ENCODE results near the gene LILRA2. TPM values are rescaled to one million over a fixed set of nuclear protein-coding genes. Genes with fewer than 3 reads are reported as not detected.
A peak's percentile ranks its signal among the peaks of the same experiment; 100 is the strongest.

Gene LILRA2
- total RNA-seq, 2 experiments from 2014 or later, result not detected

DNA sequence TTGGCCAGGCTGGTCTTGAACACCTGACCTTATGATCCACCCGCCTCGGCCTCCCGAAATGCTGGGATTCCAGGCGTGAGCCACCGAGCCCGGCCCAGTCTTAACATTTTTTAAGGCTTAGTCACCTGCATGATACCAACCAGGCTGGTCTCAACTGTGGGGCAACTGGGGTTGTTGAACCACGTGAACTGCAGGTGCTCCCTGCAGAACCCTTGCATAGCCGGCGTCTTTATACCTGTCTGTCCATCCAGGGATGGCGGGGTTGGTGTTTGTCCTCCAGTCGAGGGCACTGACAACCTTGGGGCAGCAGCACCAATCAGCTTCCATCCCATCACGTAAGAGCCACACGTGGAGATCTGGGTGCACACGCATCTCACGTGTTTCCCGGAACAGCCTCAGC, 24.8 kb upstream of the LILRA2 start:
- CTCF ChIA-PET, result no interaction called here
- peaks cover 14% of the 10 kb centered on the region for H3K27me3 Mint-ChIP-seq

GRCh38 chr19:54549224-54549623, 24.4 kb upstream of the LILRA2 start:
- ChIA-PET POLR2A (no interaction called here), CTCF (no interaction called here)
- Mint-ChIP-seq H3K4me1 (ENCODE audit: low read depth) (peaks cover 7% of the 10 kb centered on the region), H3K36me3 (ENCODE audit: low read depth) (no peaks in the 10 kb centered on the region), H3K4me3 (no peak overlapping the region), H3K9me3 (no peaks in the 10 kb centered on the region), H3K27ac (no peak overlapping the region), H3K27me3 (peaks cover 14% of the 10 kb centered on the region)
- intact Hi-C loops (cut with micrococcal nuclease), result no loop called here
- no peak for ATAC-seq
- no peak for DNase-seq
- TF ChIP-seq CTCF (IDR thresholded peaks at IDR 0.05), result no peak

More for the DNA sequence above, 24.8 kb upstream of the LILRA2 start:
- Mint-ChIP-seq H3K4me1 (ENCODE audit: low read depth) (peaks cover 7% of the 10 kb centered on the region), H3K36me3 (ENCODE audit: low read depth) (no peaks in the 10 kb centered on the region), H3K9me3 (no peaks in the 10 kb centered on the region), H3K4me3 (no peak overlapping the region), H3K27ac (no peak overlapping the region)
- no peak for DNase-seq
- intact Hi-C loops (cut with micrococcal nuclease), result no loop called here
- no peak for TF ChIP-seq CTCF (IDR thresholded peaks at IDR 0.05)
- POLR2A ChIA-PET, result no interaction called here
- no peak for ATAC-seq

DNA sequence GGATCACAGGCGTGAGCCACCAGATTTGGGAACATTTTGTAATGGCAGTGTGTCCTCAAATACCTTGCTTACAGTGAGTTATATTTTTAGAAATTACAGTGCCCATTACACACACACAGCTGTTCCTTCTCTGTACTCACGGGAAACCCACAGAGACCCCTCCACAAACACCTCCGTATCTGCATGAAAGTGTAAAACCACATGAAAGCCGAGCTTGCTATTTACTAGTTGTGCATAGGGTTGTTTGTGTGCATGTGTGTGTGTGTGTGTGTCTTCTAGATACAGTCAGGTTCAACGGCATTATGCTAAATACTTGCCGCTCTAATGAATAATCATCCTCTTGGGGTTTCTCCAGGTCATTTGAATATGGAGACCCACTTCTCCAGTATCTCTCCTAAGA, 22.3 kb upstream of the LILRA2 start:
- CTCF ChIA-PET, result interaction anchor here (1.2 kb wide), 1 partner anchor 101 kb away, joined by 4 read pairs; no protein-coding TSS in a partner anchor
- no peak for TF ChIP-seq CTCF (IDR thresholded peaks at IDR 0.05)
- POLR2A ChIA-PET, result no interaction called here
- no peaks in the 10 kb centered on the region for H3K36me3 Mint-ChIP-seq (ENCODE audit: low read depth)
- H3K27ac Mint-ChIP-seq, result no peak overlapping the region
- ATAC-seq (no peak), DNase-seq (peak; percentile 38)
- peaks cover 19% of the 10 kb centered on the region for H3K27me3 Mint-ChIP-seq
- no peaks in the 10 kb centered on the region for H3K9me3 Mint-ChIP-seq
- H3K4me1 Mint-ChIP-seq (ENCODE audit: low read depth), result peaks cover 7% of the 10 kb centered on the region
- intact Hi-C loops (cut with micrococcal nuclease), result no loop called here
- no peak overlapping the region for H3K4me3 Mint-ChIP-seq

DNA sequence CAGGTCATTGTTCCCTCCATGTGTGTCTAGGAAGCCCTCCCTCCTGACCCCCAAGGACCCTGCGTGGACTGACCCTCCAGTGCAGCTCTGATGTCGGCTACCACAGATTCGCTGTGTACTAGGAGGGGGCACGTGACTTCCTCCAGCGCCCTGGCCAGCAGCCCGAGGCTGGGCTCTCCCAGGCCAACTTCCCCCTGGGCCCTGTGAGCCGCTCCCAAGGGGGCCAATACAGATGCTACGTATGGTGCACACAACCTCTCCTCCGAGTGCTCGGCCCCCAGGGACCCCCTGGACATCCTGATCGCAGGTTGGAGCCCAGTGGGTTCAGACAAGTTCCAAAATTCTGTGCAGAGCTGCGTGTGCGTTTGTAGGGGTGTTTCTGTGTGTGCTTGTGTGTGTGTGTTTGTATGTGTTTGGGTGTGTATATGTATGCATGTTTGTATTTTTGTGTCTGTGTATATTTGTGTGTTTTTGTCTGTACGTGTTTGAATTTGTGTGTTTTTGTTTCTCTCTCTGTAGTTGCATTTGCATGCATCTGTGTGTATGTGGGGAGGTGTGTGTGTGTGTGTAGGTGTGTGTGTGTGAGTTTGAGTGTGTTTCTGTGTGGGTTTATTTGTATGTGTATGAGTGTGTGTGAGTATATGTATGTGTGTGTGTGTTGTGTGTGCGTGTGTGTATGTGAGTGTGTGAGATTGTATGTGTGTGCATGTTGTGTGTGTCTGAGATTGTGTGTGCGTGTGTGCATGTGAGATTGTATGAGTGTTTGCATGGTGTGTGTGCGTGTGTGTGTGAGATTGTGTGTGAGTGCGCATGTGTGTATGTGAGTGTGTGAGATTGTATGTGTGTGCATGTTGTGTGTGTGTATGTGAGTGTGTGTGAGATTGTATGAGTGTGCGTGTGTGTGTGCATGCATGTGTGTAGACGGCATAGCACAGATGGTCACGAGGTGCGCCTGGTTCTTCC, 21.4 kb upstream of the LILRA2 start:
- DNase-seq, result no peak
- ChIA-PET POLR2A (no interaction called here), CTCF (interaction anchor here (1.2 kb wide), 1 partner anchor 100 kb away, joined by 4 read pairs; no protein-coding TSS in a partner anchor)
- H3K27me3 Mint-ChIP-seq, result peaks cover 19% of the 10 kb centered on the region
- intact Hi-C loops (cut with micrococcal nuclease), result no loop called here
- no peak overlapping the region for H3K27ac Mint-ChIP-seq
- no peaks in the 10 kb centered on the region for H3K9me3 Mint-ChIP-seq
- H3K4me3 Mint-ChIP-seq, result no peak overlapping the region
- no peaks in the 10 kb centered on the region for H3K36me3 Mint-ChIP-seq (ENCODE audit: low read depth)
- peaks cover 7% of the 10 kb centered on the region for H3K4me1 Mint-ChIP-seq (ENCODE audit: low read depth)
- no peak for TF ChIP-seq CTCF (IDR thresholded peaks at IDR 0.05)
- ATAC-seq, result no peak

DNA sequence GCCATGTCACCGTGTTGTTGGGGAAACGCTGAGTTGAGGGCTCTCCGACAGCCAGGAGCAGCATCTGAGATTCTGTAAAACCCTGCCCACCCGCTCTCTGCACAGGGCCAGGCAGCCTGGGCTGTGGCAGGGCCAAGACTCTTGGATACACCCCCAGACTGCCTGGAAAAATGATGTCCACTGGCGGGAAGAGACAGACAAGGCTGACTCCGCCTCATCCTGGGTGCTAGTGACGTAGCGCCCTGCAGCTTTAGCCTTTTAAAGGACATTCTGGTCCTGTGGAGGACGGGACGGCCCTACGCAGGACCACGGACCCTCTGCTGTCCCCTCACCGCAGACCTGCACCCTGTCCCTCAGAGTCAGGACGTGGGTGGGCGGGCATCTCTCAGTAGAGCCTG, 20.7 kb upstream of the LILRA2 start:
- ATAC-seq, result no peak
- peaks cover 7% of the 10 kb centered on the region for H3K4me1 Mint-ChIP-seq (ENCODE audit: low read depth)
- peaks cover 19% of the 10 kb centered on the region for H3K27me3 Mint-ChIP-seq
- POLR2A ChIA-PET, result no interaction called here
- H3K36me3 Mint-ChIP-seq (ENCODE audit: low read depth), result no peaks in the 10 kb centered on the region
- no peak for DNase-seq
- no peaks in the 10 kb centered on the region for H3K9me3 Mint-ChIP-seq
- no peak overlapping the region for H3K4me3 Mint-ChIP-seq
- CTCF ChIA-PET, result no interaction called here
- no peak overlapping the region for H3K27ac Mint-ChIP-seq
- intact Hi-C loops (cut with micrococcal nuclease), result no loop called here
- no peak for TF ChIP-seq CTCF (IDR thresholded peaks at IDR 0.05)

Data from activated CD8-positive, alpha-beta T cell treated with anti-CD3 and anti-CD28 coated beads for 36 hours (primary cell).